ENCODE data around the gene MTCH1.

- no peak for TF ChIP-seq CTCF (IDR thresholded peaks at IDR 0.05)
- no peak for TF ChIP-seq POLR2A (IDR thresholded peaks at IDR 0.05)
Measured at GRCh38 chr6:36980129-36980528, 5.9 kb downstream of the MTCH1 start.
